ENCODE measurements around the gene KLK10.
A peak's percentile ranks its signal among the peaks of the same experiment; 100 is the strongest.
"Not testable (repeated sequence)": the region's sequence is repeated elsewhere in the genome, so short reads cannot be mapped to it uniquely, and the experiment has no call there.

The KLK10 gene

GRCh38 chr19:51000426-51000825, 19.1 kb downstream of the KLK10 start:
- no peak for ATAC-seq
- H3K4me3 Mint-ChIP-seq: no peak overlapping the region
- H3K36me3 Mint-ChIP-seq: no peaks in the 10 kb centered on the region
- H3K9me3 Mint-ChIP-seq: peaks cover 3% of the 10 kb centered on the region
- H3K27ac Mint-ChIP-seq: no peak overlapping the region
- H3K4me1 Mint-ChIP-seq: no peaks in the 10 kb centered on the region
- H3K27me3 Mint-ChIP-seq: peaks cover 65% of the 10 kb centered on the region

GRCh38 chr19:50998686-50999085, 20.8 kb downstream of the KLK10 start:
- ATAC-seq: no peak
- Mint-ChIP-seq H3K27ac (no peak overlapping the region), H3K9me3 (peaks cover 3% of the 10 kb centered on the region), H3K4me1 (no peaks in the 10 kb centered on the region), H3K27me3 (peaks cover 61% of the 10 kb centered on the region), H3K4me3 (no peak overlapping the region), H3K36me3 (no peaks in the 10 kb centered on the region)

- Mint-ChIP-seq H3K27ac (no peak overlapping the region), H3K4me3 (no peak overlapping the region), H3K4me1 (no peaks in the 10 kb centered on the region), H3K36me3 (no peaks in the 10 kb centered on the region), H3K9me3 (peaks cover 2% of the 10 kb centered on the region), H3K27me3 (peaks cover 54% of the 10 kb centered on the region)
- ATAC-seq: no peak
Observed at GRCh38 chr19:50998061-50998460, 21.4 kb downstream of the KLK10 start.

GRCh38 chr19:50994129-50994528, 25.4 kb downstream of the KLK10 start:
- Mint-ChIP-seq H3K4me3 (no peak overlapping the region), H3K4me1 (no peaks in the 10 kb centered on the region), H3K27ac (no peak overlapping the region), H3K36me3 (no peaks in the 10 kb centered on the region), H3K9me3 (peaks cover 8% of the 10 kb centered on the region), H3K27me3 (peaks cover 42% of the 10 kb centered on the region)
- ATAC-seq: no peak

- Mint-ChIP-seq H3K4me1 (no peaks in the 10 kb centered on the region), H3K9me3 (peaks cover 8% of the 10 kb centered on the region), H3K27me3 (peaks cover 41% of the 10 kb centered on the region), H3K36me3 (no peaks in the 10 kb centered on the region), H3K27ac (no peak overlapping the region), H3K4me3 (no peak overlapping the region)
- no peak for ATAC-seq
Observed at GRCh38 chr19:50992666-50993035, 26.9 kb downstream of the KLK10 start.

GRCh38 chr19:50984416-50984815, 35.1 kb downstream of the KLK10 start:
- H3K4me3 Mint-ChIP-seq, H3K9me3 Mint-ChIP-seq, H3K36me3 Mint-ChIP-seq, H3K4me1 Mint-ChIP-seq, ATAC-seq, H3K27ac Mint-ChIP-seq: not testable (repeated sequence)
- H3K27me3 Mint-ChIP-seq: peaks cover 59% of the 10 kb centered on the region

GRCh38 chr19:50983625-50984292, 35.8 kb downstream of the KLK10 start, which contains the start of gene KLK7:
Gene KLK7, minus strand, starts transcription at chr19:50983917. Its CDS starts 1,518 bp downstream, at chr19:50982399.
- no peak for ATAC-seq
- no peak within 1 kb of the TSS for H3K27ac Mint-ChIP-seq
- H3K36me3 Mint-ChIP-seq: no peaks in the 10 kb centered on the region
- H3K9me3 Mint-ChIP-seq: peaks cover 6% of the 10 kb centered on the region
- no peak within 1 kb of the TSS for H3K4me3 Mint-ChIP-seq
- no peaks in the 10 kb centered on the region for H3K4me1 Mint-ChIP-seq
- peaks cover 59% of the 10 kb centered on the region for H3K27me3 Mint-ChIP-seq

- no peak for ATAC-seq
- Mint-ChIP-seq H3K4me3 (no peak overlapping the region), H3K36me3 (no peaks in the 10 kb centered on the region), H3K27ac (no peak overlapping the region), H3K27me3 (peaks cover 63% of the 10 kb centered on the region), H3K9me3 (peaks cover 6% of the 10 kb centered on the region), H3K4me1 (no peaks in the 10 kb centered on the region)
Observed at GRCh38 chr19:50982186-50982585, 37.3 kb downstream of the KLK10 start.

GRCh38 chr19:50981587-50982146, 37.8 kb downstream of the KLK10 start:
- Mint-ChIP-seq H3K27me3 (peaks cover 63% of the 10 kb centered on the region), H3K4me1 (no peaks in the 10 kb centered on the region), H3K4me3 (no peak overlapping the region), H3K36me3 (no peaks in the 10 kb centered on the region), H3K9me3 (peaks cover 6% of the 10 kb centered on the region), H3K27ac (no peak overlapping the region)
- ATAC-seq: no peak

DNA sequence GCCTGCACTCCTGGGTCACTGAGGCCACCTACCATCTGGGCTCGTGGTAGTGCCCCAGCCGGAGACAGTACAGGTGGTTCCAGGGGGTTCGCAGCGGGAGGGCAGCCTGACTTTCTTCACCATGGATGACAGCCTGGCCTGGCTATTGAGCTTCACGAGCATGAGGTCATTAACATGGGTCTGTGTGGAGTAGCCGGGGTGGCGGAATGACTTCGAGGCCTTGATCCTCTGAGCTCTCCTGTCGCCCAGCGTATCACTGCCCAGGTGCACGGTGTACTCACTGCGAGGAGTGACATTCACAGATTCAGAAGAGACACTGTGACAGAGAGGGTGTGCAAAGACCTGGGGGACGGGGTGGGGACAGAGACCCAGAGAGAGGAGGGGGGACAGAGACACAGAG, 39.3 kb downstream of the KLK10 start:
- Mint-ChIP-seq H3K27ac (no peak overlapping the region), H3K9me3 (peaks cover 6% of the 10 kb centered on the region), H3K4me1 (no peaks in the 10 kb centered on the region), H3K27me3 (peaks cover 73% of the 10 kb centered on the region), H3K36me3 (no peaks in the 10 kb centered on the region), H3K4me3 (no peak overlapping the region)
- ATAC-seq: no peak

DNA sequence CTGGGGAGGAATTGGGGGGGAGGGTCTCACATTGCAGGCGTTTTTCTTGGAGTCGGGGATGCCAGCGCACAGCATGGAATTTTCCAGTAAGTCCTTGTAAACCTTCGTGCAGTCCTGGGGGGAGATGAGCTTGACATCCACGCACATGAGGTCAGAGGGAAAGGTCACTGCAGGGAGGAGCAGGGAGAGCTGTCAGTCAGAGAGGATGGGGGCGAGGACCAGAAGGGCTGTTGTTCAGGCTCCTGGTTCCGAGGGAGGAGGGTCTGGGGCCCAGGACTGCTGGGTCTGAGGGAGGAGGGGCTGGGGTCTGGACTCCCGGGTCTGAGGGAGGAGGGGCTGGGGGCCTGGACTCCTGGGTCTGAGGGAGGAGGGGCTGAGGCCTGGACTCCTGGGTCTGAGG, 39.8 kb downstream of the KLK10 start:
- H3K36me3 Mint-ChIP-seq: no peaks in the 10 kb centered on the region
- H3K4me3 Mint-ChIP-seq: no peak overlapping the region
- H3K4me1 Mint-ChIP-seq: no peaks in the 10 kb centered on the region
- H3K27me3 Mint-ChIP-seq: peaks cover 73% of the 10 kb centered on the region
- H3K27ac Mint-ChIP-seq: no peak overlapping the region
- ATAC-seq: no peak
- H3K9me3 Mint-ChIP-seq: peaks cover 6% of the 10 kb centered on the region

- Mint-ChIP-seq H3K4me3 (no peak overlapping the region), H3K4me1 (no peaks in the 10 kb centered on the region), H3K27me3 (peaks cover 65% of the 10 kb centered on the region), H3K9me3 (peaks cover 6% of the 10 kb centered on the region), H3K27ac (no peak overlapping the region), H3K36me3 (no peaks in the 10 kb centered on the region)
- ATAC-seq: no peak
Observed at GRCh38 chr19:50978772-50979390, 40.6 kb downstream of the KLK10 start.

DNA sequence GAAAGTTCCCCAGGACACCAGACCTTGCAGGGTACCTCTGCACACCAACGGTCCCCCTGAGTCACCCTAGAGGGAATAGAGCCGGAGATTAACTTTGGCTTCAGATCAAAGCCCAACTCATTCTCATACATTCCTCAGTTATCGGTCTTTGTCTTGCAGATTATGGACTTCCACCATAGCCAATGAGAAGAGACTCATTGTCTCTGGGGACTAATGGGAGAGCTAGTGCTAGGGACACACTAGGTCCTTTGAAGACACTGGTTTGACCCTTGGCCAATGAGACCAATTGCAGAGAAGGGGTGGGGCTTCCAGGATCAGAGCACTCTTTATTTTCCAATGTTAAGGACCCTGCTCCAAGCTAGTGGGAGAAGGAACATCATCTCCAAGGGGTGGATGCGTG, 41.9 kb downstream of the KLK10 start:
- H3K4me3 Mint-ChIP-seq: no peak overlapping the region
- H3K27me3 Mint-ChIP-seq: peaks cover 68% of the 10 kb centered on the region
- peaks cover 6% of the 10 kb centered on the region for H3K9me3 Mint-ChIP-seq
- ATAC-seq: no peak
- H3K4me1 Mint-ChIP-seq: no peaks in the 10 kb centered on the region
- H3K27ac Mint-ChIP-seq: no peak overlapping the region
- H3K36me3 Mint-ChIP-seq: no peaks in the 10 kb centered on the region

GRCh38 chr19:50975766-50976165, 43.7 kb downstream of the KLK10 start:
- H3K4me1 Mint-ChIP-seq: no peaks in the 10 kb centered on the region
- peaks cover 70% of the 10 kb centered on the region for H3K27me3 Mint-ChIP-seq
- H3K4me3 Mint-ChIP-seq: no peak overlapping the region
- peaks cover 2% of the 10 kb centered on the region for H3K9me3 Mint-ChIP-seq
- no peak overlapping the region for H3K27ac Mint-ChIP-seq
- peak; percentile 13 for ATAC-seq
- no peaks in the 10 kb centered on the region for H3K36me3 Mint-ChIP-seq

DNA sequence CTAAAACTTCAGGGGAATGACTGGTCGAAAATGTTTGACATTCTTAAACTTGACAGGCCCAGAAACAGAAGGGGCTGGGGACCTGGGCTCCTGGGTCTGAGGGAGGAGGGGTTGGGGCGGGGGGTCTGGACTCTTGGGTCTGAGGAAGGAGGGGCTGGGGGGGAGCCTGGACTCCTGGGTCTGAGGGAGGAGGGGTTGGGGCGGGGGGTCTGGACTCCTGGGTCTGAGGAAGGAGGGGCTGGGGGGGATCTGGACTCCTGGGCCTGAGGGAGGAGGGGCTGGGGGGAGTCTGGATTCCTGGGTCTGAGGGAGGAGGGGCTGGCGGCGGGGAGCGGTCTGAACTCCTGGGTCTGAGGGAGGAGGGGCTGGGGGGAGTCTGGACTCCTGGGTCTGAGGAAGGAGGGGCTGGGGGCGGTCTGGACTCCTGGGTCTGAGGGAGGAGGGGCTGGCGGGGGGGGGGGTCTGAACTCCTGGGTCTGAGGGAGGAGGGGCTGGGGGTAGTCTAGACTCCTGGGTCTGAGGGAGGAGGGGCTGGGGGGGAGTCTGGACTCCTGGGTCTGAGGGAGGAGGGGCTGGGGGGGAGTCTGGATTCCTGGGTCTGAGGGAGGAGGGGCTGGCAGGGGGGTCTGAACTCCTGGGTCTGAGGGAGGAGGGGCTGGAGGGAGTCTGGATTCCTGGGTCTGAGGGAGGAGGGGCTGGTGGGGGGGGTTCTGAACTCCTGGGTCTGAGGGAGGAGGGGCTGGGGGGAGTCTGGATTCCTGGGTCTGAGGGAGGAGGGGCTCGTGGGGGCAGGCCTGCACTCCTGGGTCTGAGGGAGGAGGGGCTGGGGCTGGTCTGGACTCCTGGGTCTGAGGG, 44.6 kb downstream of the KLK10 start:
- no peak overlapping the region for H3K27ac Mint-ChIP-seq
- no peaks in the 10 kb centered on the region for H3K9me3 Mint-ChIP-seq
- ATAC-seq: no peak
- H3K36me3 Mint-ChIP-seq: no peaks in the 10 kb centered on the region
- H3K4me3 Mint-ChIP-seq: no peak overlapping the region
- peaks cover 70% of the 10 kb centered on the region for H3K27me3 Mint-ChIP-seq
- H3K4me1 Mint-ChIP-seq: no peaks in the 10 kb centered on the region
